ENCODE data around the gene LAP3.

The LAP3 gene

GRCh38 chr4:17577665-17578481 is 875 bp downstream of the LAP3 start:
- TF ChIP-seq EZH2 (IDR thresholded peaks at IDR 0.05), result no peak
- TF ChIP-seq FOXP2 (optimal IDR thresholded peaks at IDR 0.05; ENCODE audit: control extremely low read depth, extremely low read length, insufficient read depth), result no peak
- TF ChIP-seq POLR2AphosphoS5 (IDR thresholded peaks at IDR 0.05; ENCODE audit: borderline replicate concordance, low read depth, low read length), result no peak
- Histone ChIP-seq H3K9me3 (ENCODE audit: low read depth, low read length) (no peaks in the 10 kb centered on the region), H3K9ac (ENCODE audit: insufficient read length) (peak overlapping the region; percentile 73), H3K4me3 (peak overlapping the region; percentile 84), H3K27ac (no peak overlapping the region), H3K36me3 (ENCODE audit: insufficient read depth, low read length) (no peaks in the 10 kb centered on the region)
- DNase-seq (ENCODE audit: low read depth, low spot score), result no peak

DNA sequence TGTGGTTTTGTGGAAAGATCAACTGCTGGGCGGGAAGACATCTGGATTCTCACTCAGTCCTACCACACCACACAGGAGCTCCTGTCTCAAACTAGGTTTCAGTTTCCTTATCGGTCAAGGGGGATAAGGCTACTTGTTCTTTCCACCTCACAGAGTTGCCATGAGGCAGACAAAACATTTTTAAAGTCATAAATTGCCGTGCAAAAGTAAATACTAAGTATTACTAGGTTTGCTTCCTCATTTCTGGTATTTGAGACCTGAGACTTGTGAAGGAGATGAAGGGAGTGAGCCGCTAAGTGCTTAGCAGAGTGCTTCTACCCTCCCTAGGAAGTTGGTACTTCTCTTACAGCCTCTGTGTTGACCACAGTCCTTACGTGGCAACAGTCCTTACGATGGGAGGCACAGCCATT is 1.5 kb downstream of the LAP3 start:
- no peak for DNase-seq (ENCODE audit: low read depth, low spot score)
- Histone ChIP-seq H3K4me3 (peak overlapping the region; percentile 84), H3K9me3 (ENCODE audit: low read depth, low read length) (no peaks in the 10 kb centered on the region), H3K9ac (ENCODE audit: insufficient read length) (no peak overlapping the region), H3K36me3 (ENCODE audit: insufficient read depth, low read length) (no peaks in the 10 kb centered on the region), H3K27ac (no peak overlapping the region)
- no peak for TF ChIP-seq POLR2AphosphoS5 (IDR thresholded peaks at IDR 0.05; ENCODE audit: borderline replicate concordance, low read depth, low read length)
- no peak for TF ChIP-seq EZH2 (IDR thresholded peaks at IDR 0.05)
- TF ChIP-seq FOXP2 (optimal IDR thresholded peaks at IDR 0.05; ENCODE audit: control extremely low read depth, extremely low read length, insufficient read depth), result no peak

DNA sequence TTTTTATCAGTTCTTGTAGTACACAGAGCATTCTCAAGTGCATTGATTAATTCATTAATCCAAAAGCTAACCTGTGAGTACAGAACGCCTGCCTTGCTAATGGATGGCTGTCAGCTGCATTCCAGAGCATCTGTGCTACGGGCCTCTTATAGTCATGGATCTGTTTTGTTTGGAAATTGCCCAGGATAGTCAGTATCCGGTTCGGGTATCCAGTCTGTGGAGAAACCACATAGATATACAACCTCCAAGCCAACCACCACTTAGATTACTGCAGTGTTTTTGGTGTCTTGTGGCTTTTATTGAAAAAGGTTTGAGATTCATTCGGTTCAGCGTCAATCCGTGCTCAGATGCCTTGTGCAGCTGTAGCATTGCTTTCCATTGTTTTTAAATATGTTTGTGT is 4.0 kb downstream of the LAP3 start:
- no peak overlapping the region for H3K27ac ChIP-seq

GRCh38 chr4:17583276-17583675 is 6.3 kb downstream of the LAP3 start:
- no peak overlapping the region for H3K27ac ChIP-seq
- no peaks in the 10 kb centered on the region for H3K9me3 ChIP-seq (ENCODE audit: low read depth, low read length)
- H3K4me3 ChIP-seq, result no peak overlapping the region
- no peak overlapping the region for H3K9ac ChIP-seq (ENCODE audit: insufficient read length)
- no peaks in the 10 kb centered on the region; the same call in 1 of the 2 replicates for H3K36me3 ChIP-seq (ENCODE audit: insufficient read depth, low read length)
- TF ChIP-seq FOXP2 (optimal IDR thresholded peaks at IDR 0.05; ENCODE audit: control extremely low read depth, extremely low read length, insufficient read depth) (no peak), POLR2AphosphoS5 (IDR thresholded peaks at IDR 0.05; ENCODE audit: borderline replicate concordance, low read depth, low read length) (no peak), EZH2 (IDR thresholded peaks at IDR 0.05) (no peak)
- DNase-seq (ENCODE audit: low read depth, low spot score), result no peak

More for the DNA sequence above, 4.0 kb downstream of the LAP3 start:
- H3K4me3 ChIP-seq, result no peak overlapping the region
- H3K9ac ChIP-seq (ENCODE audit: insufficient read length), result no peak overlapping the region
- TF ChIP-seq EZH2 (IDR thresholded peaks at IDR 0.05), result no peak
- no peak for TF ChIP-seq POLR2AphosphoS5 (IDR thresholded peaks at IDR 0.05; ENCODE audit: borderline replicate concordance, low read depth, low read length)
- no peak for TF ChIP-seq FOXP2 (optimal IDR thresholded peaks at IDR 0.05; ENCODE audit: control extremely low read depth, extremely low read length, insufficient read depth)
- H3K36me3 ChIP-seq (ENCODE audit: insufficient read depth, low read length), result no peaks in the 10 kb centered on the region; the same call in 1 of the 2 replicates
- no peaks in the 10 kb centered on the region for H3K9me3 ChIP-seq (ENCODE audit: low read depth, low read length)
- DNase-seq (ENCODE audit: low read depth, low spot score), result no peak

- Histone ChIP-seq H3K27ac (no peak overlapping the region), H3K9me3 (ENCODE audit: low read depth, low read length) (no peaks in the 10 kb centered on the region), H3K36me3 (ENCODE audit: insufficient read depth, low read length) (no peaks in the 10 kb centered on the region; the same call in 1 of the 2 replicates), H3K9ac (ENCODE audit: insufficient read length) (no peak overlapping the region), H3K4me3 (no peak overlapping the region)
- TF ChIP-seq EZH2 (IDR thresholded peaks at IDR 0.05) (no peak), POLR2AphosphoS5 (IDR thresholded peaks at IDR 0.05; ENCODE audit: borderline replicate concordance, low read depth, low read length) (no peak), FOXP2 (optimal IDR thresholded peaks at IDR 0.05; ENCODE audit: control extremely low read depth, extremely low read length, insufficient read depth) (no peak)
- DNase-seq (ENCODE audit: low read depth, low spot score), result no peak
Measured at GRCh38 chr4:17583941-17584340, 6.9 kb downstream of the LAP3 start.

DNA sequence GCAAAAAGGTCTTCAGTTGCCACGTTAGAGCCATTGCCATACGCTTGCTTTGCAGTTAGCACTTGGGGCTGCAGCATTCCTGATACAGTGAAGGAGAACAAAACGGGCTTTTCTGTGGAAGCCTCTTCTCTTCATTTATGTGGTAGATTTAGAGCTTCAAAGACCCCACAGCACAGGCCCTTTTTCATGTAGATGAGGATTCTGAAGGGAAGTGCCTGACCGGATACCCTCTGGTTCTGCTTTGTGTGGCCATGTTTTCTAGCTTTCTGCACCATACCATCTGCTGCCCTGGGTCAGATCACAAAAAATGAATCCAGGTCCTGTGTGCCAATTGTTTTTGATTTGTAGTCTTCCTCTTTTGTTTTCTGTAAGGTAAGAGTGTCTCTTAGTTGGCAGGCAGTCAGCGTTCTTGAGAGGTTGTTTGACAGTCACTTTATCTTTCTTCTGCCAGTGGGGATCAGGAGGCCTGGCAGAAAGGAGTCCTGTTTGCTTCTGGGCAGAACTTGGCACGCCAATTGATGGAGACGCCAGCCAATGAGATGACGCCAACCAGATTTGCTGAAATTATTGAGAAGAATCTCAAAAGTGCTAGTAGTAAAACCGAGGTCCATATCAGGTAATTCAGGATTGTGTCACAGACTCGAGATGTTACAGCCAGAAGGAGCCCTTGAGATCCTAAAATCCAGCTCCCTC is 7.7 kb downstream of the LAP3 start:
- Histone ChIP-seq H3K27ac (no peak overlapping the region), H3K9me3 (ENCODE audit: low read depth, low read length) (no peaks in the 10 kb centered on the region), H3K4me3 (no peak overlapping the region), H3K36me3 (ENCODE audit: insufficient read depth, low read length) (no peaks in the 10 kb centered on the region; the same call in 1 of the 2 replicates), H3K9ac (ENCODE audit: insufficient read length) (no peak overlapping the region)
- no peak for DNase-seq (ENCODE audit: low read depth, low spot score)
- TF ChIP-seq FOXP2 (optimal IDR thresholded peaks at IDR 0.05; ENCODE audit: control extremely low read depth, extremely low read length, insufficient read depth) (no peak), EZH2 (IDR thresholded peaks at IDR 0.05) (no peak), POLR2AphosphoS5 (IDR thresholded peaks at IDR 0.05; ENCODE audit: borderline replicate concordance, low read depth, low read length) (no peak)

DNA sequence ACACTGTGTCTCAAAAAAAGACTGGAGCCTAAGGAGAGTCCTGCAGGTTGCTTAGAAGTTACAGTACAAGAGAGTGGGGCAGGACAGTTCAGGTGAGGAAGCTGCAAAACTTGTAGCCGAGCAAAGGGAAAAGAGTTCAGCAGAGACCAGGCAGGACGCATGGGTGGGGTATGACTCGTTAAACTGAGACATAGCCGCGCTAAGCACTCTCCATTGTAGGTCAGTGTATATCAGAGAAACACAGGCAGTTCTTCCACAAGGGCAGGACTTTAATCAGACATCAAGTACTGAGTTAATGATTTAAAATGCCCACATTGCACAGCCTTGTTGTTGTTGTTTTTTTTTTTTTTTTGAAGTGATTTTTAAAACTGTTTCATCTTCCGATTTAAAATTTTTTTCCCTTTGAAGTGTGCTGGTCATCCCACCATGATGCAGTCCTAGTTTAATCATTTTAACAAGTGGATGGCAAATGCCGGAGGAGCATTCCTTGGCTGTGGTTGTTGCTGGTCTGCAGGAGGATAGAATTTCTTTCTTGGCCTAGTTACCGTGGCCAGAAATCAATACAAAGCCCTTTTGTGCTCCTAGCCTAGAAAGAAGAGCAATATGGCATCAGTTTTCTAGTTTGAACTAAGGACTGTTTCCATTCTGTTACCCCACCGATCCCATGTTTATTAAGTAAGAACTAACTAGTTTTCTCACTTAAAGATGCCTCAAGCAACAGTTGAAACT is 10.3 kb downstream of the LAP3 start:
- Histone ChIP-seq H3K9me3 (ENCODE audit: low read depth, low read length) (no peaks in the 10 kb centered on the region), H3K4me3 (no peak overlapping the region), H3K9ac (ENCODE audit: insufficient read length) (no peak overlapping the region), H3K36me3 (ENCODE audit: insufficient read depth, low read length) (no peaks in the 10 kb centered on the region; the same call in 1 of the 2 replicates), H3K27ac (no peak overlapping the region)
- no peak for DNase-seq (ENCODE audit: low read depth, low spot score)
- TF ChIP-seq POLR2AphosphoS5 (IDR thresholded peaks at IDR 0.05; ENCODE audit: borderline replicate concordance, low read depth, low read length) (no peak), FOXP2 (optimal IDR thresholded peaks at IDR 0.05; ENCODE audit: control extremely low read depth, extremely low read length, insufficient read depth) (no peak), EZH2 (IDR thresholded peaks at IDR 0.05) (no peak)

DNA sequence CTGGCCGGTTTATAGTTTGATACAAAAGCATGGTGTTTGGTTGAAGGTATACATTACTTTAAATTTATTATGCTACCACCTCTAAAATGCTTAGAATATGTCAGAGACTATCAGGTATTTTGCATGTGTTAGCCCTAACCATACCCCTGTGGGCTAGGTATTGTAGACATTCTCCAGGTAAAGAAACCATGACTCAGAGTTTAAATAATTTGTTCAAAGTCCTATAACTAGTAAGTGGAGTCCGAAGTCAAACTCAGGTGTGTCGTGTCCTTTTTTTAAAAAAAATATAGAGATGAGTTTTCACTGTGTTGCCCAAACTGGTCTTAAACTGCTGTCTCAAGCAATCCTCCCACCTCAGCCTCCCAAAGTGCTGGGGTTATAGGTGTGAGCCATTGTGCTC is 12.4 kb downstream of the LAP3 start:
- H3K36me3 ChIP-seq (ENCODE audit: insufficient read depth, low read length), result no peaks in the 10 kb centered on the region; the same call in 1 of the 2 replicates

More for the DNA sequence above, 12.4 kb downstream of the LAP3 start:
- TF ChIP-seq FOXP2 (optimal IDR thresholded peaks at IDR 0.05; ENCODE audit: control extremely low read depth, extremely low read length, insufficient read depth), result no peak
- no peak for TF ChIP-seq EZH2 (IDR thresholded peaks at IDR 0.05)
- TF ChIP-seq POLR2AphosphoS5 (IDR thresholded peaks at IDR 0.05; ENCODE audit: borderline replicate concordance, low read depth, low read length), result no peak
- no peak for DNase-seq (ENCODE audit: low read depth, low spot score)
- Histone ChIP-seq H3K9me3 (ENCODE audit: low read depth, low read length) (no peaks in the 10 kb centered on the region), H3K27ac (no peak overlapping the region), H3K4me3 (no peak overlapping the region), H3K9ac (ENCODE audit: insufficient read length) (no peak overlapping the region)

Data from SK-N-MC (cell line).